Endometrial microvascular endothelial cells (primary cell): Measurements from ENCODE around the gene LDAF1. TPM values are rescaled to one million over a fixed set of nuclear protein-coding genes. Genes with fewer than 3 reads are reported as not detected.
"Not testable (repeated sequence)": the region's sequence is repeated elsewhere in the genome, so short reads cannot be mapped to it uniquely, and the experiment has no call there.

Experiments
- in situ Hi-C: cut with HindIII; loops from 2 replicates; pipeline ENCODE4 v1.10.0; 2017; ENCODE audit warnings: low sequenced_read_pairs, low pct_unique_long_range_greater_than_20kb; ENCODE audit errors: inconsistent ontology term
- total RNA-seq: library from RNA; depleted of rRNA; stranded (reverse); fragments of >200 nt; gene quantifications from one replicate; pipeline ENCODE4 v1.2.3, GENCODE V29; 2015; ENCODE audit errors: inconsistent ontology term

LDAF1 gene
- total RNA-seq, 1 donor from 2014 or later = 47.4 TPM

DNA sequence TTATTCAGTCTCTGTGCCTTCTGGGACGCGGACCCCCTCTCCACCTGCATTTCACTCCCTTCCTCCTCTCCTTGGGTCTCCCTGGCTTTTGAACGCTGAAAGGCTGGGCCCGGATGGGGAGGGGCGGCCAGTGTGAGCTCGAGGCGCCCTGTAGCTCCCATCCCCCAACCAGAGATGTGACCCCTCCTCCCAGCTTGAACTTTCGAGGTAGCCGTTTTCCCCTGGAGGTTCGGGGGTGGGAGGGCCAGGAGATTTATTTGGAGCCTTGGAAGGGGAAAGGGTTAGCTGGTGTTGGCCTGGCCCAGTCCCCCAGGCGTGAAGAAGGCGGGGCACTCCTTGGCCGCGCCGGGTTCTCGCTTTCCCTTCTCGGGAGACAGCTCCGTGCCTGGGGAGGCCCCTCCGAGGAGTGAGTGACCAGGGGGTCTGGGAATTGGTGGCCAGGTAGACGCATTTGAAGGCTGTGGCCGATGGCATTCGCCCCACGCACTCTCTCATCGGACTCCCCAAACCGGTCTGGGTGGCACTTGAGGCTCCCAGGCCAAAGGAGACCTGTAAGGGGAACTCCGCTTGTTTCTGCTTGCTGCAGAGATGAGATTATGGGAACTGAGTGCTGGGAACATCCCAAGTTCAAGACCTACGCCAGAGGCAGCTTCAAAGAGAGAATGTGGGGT, 942 bp downstream of the LDAF1 start:
- in situ Hi-C loops = no loop called here

DNA sequence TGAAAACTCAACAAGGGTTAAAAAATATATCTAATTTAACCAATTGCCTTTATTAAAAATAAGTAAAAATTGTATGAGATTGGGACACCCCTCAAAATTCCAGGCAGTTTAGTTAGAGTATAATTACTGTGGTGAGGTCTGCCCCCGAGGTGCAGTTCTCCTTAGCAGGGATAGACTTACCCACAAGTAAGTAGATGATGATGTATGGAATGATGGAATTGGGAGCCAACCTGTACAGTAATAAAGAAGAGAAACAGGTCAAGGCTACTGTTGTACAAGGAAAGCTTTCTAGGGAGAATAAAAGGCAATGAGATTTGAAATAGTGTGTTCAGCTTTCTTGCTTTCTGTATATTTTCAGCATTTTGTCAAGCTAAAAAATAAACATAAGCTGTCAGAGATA, 1.8 kb downstream of the LDAF1 start:
- in situ Hi-C loops = no loop called here

DNA sequence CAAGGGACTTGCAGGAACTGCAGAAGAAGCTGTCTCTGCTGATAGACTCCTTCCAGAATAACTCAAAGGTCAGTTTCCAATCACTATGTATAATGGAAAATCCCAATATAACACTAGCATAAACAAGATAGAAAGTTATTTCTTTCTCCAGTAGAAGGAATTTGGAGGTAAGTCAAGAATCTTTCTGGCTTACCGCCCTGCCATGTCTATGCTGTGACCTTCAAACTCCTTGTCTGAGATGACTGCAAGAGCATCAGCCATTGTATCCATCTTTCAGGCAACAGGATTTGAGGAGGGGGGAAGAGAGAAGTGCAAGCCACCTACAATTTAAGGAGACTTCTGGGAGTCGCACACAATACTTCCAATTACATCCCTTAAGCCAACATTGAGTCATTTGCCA, 2.7 kb downstream of the LDAF1 start:
- in situ Hi-C loops = no loop called here

DNA sequence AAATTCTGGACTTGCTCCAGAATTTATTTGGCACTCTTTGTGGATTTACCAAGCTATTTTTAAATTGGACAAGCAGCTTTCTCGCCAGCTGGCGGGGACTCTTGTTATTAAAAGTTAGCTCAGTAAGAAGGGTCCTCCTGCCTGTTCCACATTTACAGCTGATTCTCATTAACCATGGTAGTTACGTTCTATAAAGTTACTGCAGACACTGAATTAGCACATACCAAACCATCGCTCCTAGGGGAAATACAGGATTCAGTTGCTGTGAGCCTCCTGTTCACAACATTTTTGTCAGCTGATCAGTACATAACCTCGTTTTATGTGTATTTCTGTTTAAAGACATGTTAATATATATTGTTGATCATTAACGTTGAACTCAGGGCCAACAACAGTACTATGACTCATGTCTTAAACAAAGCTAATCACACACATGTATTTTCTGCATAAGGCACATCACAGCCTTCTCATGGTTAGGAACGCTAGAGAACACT, 4.2 kb downstream of the LDAF1 start:
- in situ Hi-C loops = no loop called here

DNA sequence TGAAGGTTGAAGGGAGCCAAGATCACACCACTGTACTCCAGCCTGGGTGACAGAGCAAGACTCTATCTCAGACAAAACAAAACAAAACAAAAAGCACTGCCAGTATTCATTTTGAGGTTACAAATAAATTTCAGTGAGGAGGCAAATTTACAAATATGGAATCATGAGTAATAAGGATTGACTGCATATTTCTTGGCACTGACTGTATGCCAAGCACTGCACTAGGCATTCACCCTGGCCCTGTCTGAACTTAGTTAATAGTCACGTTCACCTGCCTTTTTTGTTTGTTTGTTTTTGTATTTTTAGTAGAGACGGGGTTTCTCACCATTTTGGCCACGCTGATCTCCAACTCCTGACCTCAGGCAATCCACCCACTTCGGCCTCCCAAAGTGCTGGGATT, 5.1 kb downstream of the LDAF1 start:
- in situ Hi-C loops = no loop called here

DNA sequence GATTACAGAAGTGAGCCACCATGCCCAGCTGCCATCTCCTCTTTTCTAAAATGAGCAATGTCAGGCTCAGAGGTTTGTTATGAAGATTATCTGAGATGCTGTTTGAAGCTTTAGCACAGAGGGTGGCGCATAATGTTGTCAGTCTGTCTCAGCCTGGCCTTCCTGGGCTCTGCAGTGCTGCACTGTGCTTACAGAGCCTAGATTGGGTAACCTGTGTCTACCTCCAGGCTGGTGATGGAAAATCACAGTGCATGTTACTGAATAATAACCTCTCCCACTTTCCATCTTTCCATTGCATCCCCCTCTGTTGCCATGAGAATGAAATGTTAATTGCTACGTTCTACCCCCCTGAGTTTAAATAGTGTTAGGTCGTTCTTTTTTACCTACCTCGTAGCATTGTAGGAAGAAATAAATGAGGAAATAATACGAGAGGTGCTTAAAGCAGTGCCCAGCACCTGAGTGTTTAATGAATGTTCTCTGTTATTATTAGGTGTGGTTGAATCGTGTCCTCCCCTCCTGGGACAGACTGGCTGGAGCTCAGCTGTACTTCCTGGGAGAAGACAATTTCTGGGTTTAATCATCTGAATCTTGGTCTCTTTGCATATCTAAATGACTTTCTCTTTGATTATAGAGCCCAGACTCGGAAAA, 6.2 kb downstream of the LDAF1 start:
- in situ Hi-C loops = no loop called here

DNA sequence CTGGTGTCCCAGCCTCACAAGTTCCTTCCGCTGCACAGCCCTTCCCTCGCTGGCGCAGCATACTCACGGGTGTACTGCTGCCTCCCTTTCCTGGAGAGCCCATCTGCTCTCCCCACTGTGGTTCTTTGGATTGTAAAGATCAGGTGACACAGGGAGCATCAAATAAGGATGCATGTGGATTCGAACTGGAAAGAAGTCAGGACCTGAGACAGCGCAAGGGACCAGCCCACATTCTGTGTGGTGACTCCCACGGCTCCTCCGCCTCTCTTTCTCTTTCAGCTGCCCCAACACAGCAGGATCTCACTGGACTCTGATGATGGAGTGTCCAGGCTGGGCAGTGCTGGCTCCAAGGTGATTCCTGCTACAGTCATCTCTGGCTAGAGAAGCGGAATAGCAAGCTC, 8.1 kb downstream of the LDAF1 start:
- in situ Hi-C loops = no loop called here

DNA sequence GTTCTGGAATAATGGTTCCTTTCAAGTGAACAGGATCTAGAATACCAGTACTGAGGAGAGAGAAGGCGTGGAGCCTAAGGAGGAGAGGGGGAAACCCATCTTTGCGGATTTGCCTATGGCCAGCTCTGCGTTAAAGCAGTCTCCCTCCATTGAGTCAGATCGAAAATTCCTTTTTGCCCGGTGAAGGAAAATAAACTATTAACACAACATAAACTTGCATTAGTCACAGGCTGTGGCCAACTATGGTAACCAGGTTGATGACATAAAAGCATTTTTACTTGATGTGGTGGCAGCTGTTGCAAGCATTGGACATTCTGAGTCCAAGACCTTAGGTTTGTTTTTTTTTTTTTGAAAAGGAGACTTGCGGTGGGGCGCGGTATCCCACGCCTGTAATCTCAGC, 8.9 kb downstream of the LDAF1 start:
- in situ Hi-C loops = no loop called here

DNA sequence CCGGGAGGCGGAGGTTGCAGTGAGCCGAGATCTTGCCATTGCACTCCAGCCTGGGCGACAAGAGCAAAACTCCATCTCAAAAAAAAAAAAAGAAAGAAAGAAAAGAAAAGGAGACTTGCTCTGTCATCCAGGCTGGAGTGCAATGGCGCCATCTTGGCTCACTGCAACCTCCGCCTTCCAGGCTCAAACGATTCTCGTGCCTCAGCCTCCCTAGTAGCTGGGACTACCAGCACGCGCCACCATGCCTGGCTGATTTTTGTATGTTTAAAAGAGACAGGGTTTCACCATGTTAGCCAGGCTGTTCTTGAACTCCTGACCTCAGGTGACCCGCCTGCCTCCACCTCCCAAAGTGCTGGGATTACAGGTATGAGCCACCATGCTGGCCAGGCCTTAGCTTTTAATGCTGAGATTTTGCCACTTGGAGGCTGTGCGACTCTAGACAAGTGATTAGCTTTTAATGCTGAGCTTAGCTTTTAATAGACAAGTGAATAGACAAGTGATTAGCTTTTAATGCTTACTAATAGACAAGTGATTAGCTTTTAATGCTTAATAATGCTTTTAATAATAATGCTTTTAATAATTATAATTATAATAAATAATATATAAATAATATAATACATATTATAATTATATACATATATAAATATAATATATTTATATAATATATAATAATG, 9.6 kb downstream of the LDAF1 start:
- in situ Hi-C loops = no loop called here

DNA sequence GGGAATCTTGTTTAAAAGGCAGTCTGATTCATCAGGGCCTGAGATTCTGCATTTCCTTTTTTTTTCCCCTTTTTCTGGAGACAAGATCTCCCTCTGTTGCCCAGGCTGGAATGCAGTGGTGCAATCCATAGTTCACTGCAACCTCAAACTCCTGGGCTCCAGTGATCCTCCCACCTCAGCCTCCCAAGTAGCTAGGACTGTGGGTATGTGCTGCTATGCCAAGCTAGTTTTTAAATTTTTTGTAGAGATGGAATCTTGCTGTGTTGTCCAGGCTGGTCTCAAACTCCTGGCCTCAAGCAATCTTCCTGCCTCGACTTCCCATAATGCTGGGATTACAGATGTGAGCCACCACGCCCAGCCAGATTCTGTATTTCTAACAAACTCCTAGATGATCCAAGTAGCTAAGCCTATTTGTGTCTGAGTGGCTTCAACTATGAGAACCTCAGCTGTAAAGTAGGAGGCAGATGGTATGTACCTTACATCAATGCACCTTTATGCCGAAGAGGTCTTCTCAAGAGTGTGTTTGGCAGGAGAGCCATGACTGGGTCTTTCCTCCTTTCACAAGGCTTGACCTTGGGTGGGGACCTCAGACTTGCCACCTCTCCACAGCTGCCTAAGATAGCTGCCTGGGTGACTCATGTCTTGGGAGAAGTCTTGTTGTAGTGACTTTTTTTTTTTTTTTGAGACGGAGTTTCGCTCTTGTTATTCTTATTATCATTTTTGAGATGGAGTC, 10.9 kb downstream of the LDAF1 start:
- in situ Hi-C loops = no loop called here

DNA sequence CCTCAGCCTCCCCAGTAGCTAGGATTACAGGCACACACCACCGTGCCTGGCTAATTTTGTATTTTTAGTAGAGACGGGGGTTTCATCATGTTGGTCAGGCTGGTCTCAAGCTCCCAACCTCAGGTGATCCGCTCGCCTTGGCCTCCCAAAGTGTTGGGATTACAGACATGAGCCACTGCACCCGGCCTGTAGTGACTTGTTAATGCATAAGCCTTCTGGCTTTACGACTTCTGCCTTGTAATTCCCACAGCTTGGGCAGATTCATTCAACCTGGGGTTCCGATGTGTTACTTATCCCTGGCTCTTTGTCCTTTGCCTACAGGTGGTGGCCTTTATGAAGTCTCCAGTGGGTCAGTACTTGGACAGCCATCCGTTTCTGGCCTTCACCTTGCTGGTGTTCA, 11.6 kb downstream of the LDAF1 start:
- in situ Hi-C loops = not testable (repeated sequence)

DNA sequence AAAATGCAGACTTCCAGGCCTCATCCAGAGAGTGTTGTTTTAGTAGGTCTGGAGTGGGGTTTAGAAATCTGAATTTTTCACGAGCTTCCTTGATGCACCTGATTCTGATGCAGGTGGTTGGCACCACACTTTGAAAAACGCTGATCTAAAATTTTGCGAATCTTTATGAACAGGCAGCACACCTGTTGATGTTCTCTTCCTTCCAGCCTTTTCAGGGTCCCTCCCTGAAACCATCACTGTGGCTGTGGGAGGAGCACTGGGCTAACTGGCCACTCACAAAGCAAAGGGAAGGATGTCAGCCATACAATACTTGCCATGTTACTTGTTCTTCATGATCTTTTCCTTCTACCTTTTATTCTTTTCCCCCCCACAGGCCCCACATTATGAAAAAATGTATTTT, 14.2 kb downstream of the LDAF1 start:
- in situ Hi-C loops = no loop called here

DNA sequence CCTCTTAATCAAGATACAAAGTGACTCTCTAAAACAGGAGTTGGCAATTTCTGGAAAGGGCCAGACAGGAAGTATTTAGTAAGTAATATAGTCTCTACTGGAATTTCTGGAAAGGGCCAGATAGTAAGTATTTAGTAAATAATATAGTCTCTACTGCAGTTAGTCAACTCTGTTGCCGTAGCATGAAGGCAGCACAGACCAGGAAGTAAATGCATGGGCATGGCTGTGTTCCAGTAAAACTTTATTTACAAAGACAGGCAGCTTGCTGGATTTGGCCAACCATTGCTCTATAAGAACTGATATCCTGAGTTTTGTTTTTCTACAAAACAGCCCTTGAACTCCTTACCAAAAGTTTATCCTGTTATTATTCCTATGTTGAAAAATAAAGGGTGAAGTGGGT, 16.9 kb downstream of the LDAF1 start:
- in situ Hi-C loops = no loop called here

DNA sequence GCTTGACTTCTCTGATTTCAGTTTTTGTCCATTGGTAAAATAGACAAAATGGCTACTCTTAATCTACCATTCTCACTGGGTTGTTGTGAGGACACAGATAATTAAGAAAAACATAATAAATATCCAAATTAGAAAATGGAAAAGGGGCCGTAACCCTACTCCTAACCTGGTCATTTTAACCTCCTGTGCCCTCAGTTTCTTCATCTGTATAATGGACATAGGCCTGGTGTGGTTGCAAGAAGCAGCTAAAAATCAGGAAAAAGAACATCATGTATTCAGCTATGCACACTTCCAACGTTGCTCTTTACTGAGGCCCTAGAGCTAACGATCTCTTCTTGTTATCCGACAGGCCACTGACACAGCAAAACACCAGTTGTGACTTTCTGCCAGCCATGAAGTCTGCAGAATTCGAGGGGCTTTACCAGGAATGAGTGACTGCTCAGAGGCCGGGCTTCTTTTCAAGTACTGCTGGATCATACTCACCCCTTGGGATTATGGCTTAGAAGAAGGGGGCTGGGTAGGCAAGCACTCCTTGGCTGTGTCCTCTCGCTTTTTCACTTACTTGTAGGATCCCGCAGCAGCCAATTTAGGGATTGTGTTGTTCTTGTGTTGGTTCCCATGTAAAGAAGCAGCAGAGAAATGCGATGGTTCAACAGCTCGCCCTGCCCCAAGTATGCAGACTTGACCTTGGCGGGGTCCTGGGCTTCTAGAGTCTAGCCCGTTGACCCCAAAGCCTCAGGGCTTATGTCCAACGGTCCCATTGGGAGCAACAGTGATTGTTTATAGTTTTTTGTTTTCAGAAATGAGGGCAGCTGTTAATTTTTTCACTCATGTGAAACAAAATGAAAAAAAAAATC, 20.9 kb downstream of the LDAF1 start:
- in situ Hi-C loops = no loop called here

DNA sequence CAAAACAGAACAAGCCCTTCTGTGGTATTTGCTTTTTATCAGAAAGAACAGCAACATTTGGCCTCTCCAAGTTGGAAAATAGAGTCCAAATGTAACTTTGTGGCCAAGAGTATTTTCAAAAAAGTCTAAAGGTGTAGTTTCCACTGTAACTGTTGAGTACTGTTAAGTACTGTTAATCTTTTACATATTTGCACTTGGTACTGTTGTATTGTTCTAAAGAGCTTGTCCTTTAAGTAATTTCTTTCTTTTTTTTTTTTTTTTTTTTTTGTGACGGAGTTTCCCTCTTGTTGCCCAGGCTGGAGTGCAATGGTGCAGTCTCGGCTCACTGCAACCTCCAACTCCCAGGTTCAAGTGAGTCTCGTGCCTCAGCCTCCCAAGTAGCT, 21.5 kb downstream of the LDAF1 start:
- in situ Hi-C loops = no loop called here

DNA sequence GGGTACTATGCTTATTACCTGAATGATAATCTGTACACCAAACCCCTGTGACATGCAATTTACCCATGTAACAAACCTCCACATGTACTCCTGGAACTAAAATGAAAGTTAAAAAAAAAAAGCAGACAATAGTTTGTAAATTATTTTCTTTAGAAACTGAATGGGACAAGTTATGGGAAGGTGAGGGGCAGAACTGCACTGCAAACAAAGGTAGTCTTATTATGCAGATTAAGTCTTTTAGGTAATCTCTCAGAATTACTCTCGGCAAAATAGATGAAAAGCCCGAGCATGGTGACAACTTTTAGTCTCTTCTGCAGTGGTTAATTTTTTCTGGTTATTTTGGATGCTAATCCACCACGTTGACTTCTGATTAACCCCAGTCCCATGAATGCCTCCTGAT, 25.5 kb downstream of the LDAF1 start:
- in situ Hi-C loops = no loop called here

DNA sequence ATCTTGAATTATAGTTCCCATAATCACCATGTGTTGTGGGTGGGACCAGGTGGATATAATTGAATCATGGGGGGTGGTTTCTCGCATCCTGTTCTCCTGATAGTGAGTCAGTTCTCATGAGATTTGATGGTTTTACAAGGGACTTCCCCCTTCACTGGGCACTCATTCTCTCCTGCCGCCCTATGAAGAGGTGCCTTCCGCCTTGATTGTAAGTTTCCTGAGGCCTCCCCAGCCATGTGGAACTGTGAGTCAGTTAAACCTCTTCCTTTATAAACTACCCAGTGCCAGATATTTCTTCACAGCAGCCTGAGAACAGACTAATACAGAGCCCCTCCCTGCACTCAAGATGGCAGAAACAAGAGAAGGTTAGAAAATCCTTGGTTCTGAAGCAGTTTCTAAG, 26.4 kb downstream of the LDAF1 start:
- in situ Hi-C loops = no loop called here

DNA sequence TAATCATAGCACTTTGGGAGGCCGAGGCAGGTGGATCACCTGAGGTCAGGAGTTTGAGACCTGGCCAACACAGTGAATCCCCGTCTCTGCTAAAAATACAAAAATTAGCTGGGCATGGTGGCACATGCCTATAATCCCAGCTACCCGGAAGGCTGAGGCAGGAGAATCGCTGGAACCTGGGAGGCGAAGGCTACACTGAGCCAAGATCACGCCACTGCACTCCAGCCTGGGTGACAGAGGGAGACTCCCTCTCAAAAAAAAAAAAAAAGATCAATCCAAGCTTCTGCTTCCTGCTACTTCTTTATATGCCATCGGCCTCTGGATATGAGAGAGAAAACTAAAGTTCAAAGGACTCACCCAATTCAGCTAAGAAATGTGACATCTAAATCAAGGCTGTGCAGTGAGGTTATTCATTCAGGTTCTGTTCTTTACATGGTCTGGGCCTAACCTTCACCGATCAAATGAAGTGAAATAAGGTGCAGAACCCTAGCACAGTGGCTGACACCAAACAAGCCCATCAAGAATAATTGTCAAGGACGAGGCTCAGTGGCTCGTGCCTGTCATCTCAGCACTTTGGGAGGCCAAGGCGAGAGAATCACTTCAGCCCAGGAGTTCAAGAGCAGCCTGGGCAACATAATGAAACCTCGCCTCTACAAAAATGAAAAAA, 27.3 kb downstream of the LDAF1 start:
- in situ Hi-C loops = no loop called here
